Rectal smooth muscle tissue (tissue), 1 donor: Measurements from ENCODE around the gene PSAP.
"Not testable (repeated sequence)": the region's sequence is repeated elsewhere in the genome, so short reads cannot be mapped to it uniquely, and the experiment has no call there.

ENCODE experiments used
- H3K27ac ChIP-seq: one replicate; pipeline ENCODE4 v1.7.0; 2013; ENCODE audit warnings: low read depth, low read length, inconsistent platforms
- H3K27me3 ChIP-seq: one replicate; pipeline ENCODE4 v1.7.0; 2013; ENCODE audit warnings: low read length; ENCODE audit not compliant: control insufficient read depth, insufficient read depth
- H3K36me3 ChIP-seq: one replicate; pipeline ENCODE4 v1.7.0; 2013; ENCODE audit warnings: low read length; ENCODE audit not compliant: control insufficient read depth, insufficient read depth
- H3K4me1 ChIP-seq: one replicate; pipeline ENCODE4 v1.7.0; 2013; ENCODE audit warnings: low read length; ENCODE audit not compliant: control insufficient read depth, insufficient read depth
- H3K4me3 ChIP-seq: one replicate; pipeline ENCODE4 v1.7.0; 2013; ENCODE audit warnings: low read length
- H3K9ac ChIP-seq: one replicate; pipeline ENCODE4 v1.7.0; 2013; ENCODE audit warnings: low read length

PSAP gene

DNA sequence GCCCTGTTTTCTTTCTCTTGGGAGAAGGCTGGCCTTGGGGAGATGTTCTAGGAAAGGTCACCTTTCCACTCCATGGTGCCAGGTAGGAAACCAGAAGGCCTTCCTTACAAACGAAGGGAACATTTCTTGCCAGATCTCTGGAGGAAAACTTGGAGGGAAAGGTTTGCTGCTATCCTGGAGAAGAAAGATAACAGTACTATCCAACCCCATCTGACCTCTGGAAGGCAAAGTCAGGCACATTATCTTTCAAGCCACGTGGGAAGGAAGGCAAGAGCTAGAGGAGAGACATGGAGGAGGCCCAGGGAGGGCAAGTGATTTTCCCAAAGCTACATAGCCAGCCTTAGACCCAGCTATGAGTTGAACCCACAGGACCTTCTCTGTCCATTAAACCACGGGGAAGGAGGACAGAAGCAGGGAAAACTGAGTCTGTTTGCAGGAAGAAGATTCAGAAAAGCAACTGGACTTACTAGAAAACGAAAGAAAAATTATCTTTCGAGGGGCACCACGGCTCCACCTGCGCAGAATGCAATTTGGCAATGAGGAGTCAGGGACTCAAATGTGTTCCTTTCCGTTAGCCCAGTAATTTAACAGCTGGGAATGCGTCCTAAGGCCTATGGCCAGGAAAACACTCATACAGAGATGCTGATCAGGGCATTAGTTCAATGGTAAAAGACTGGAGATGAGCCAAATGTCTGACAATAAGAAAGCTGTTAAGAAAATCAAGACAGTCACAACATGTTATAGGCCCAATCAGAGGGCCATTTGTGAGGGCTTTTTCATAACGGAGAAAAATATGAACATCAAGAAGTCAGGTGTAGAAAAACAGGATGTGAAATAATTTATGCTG lies 32.0 kb upstream of the PSAP start:
- Histone ChIP-seq H3K27ac (no peak overlapping the region), H3K9ac (no peak overlapping the region), H3K36me3 (no peaks in the 10 kb centered on the region), H3K27me3 (no peaks in the 10 kb centered on the region), H3K4me3 (no peak overlapping the region), H3K4me1 (peaks cover 2% of the 10 kb centered on the region)

DNA sequence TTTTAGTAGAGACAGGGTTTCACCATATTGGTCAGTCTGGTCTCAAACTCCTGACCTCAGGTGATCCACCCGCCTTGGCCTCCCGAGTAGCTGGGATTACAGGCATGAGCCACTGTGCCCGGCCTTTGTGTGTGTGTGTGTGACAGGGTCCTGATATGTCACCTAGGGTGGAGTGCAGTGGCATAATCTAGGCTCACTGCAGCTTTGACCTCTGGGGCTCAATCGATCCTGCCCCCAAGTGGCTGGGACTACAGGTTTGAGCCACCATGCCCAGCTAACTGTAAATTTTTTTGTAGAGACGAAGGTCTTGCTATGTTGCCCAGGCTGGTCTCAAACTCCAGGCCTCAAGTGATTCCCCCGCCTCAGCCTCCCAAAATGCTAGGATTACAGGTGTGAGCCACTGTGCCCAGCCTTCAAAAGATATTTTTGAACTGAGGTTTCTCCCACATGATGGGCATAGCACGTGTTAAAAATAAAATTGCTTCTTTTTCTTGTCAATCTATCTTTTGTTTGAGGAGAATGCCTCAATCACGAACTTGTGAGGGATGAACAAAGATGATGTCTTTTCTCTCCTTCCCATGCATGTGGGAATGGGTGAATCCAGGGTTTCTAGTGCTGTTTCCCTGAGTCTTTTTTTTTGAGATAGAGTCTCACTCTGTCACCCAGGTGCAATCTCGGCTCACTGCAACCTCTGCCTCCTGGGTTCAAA lies 30.8 kb upstream of the PSAP start:
- no peak overlapping the region for H3K27ac ChIP-seq
- H3K4me3 ChIP-seq: no peak overlapping the region
- no peaks in the 10 kb centered on the region for H3K27me3 ChIP-seq
- no peaks in the 10 kb centered on the region for H3K4me1 ChIP-seq
- H3K9ac ChIP-seq: no peak overlapping the region
- H3K36me3 ChIP-seq: no peaks in the 10 kb centered on the region

DNA sequence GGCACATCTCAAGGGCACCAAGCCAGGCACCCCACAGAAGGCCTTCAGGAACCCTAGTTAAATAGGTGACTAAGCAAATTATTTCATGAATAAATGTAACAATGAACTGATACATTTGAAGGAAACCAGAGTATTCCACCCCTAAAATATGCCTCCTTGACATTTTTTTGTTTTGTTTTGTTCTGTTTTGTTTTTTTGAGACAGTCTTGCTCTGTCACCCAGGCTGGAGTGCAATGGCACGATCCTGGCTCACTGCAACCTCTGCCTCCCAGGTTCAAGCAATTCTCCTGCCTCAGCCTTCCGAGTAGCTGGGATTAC lies 30.2 kb upstream of the PSAP start:
- not testable (repeated sequence) for H3K4me3 ChIP-seq, H3K4me1 ChIP-seq, H3K36me3 ChIP-seq, H3K27ac ChIP-seq, H3K27me3 ChIP-seq, H3K9ac ChIP-seq

DNA sequence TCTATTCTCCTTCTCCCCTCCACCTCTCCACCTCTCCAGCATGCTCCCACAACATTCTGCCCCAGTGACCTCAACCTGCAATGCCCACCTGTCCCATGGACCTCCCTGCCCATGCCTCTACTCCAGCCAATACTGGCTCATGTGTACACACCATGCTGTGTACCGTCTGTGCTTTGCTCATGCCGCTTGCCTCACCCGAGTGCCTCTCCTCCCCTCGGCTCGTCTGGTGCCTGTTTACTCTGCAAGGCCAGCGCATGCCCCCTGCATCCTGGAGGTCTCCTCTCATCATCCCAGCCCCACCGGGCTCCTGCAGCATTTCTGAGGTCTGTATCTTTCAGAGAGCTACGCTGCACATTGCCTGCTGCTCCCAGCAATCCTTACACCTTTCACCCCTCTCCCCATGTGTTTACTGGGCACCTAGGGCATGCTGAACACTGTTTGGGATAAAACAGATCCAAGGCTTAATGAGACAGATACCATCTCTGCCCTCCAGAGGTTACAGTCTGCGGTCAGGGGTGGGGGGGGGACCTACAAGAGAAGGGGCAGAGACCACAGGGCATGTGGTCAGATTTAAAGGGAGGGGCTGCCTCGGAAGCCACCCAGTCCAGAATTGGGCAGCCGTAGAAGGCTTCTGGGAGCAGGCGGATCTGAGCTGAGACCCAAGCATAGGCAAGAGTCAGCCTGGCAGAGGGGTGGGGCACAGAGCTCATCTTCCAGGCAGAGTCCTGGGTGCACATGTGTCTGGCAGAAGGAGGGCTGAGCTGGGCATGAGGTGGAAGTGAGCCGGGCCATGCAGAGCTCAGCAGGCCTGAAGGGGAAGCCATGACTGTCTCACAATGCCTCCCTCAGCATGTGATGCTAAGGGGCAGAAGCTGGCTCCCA lies 29.6 kb upstream of the PSAP start:
- no peak overlapping the region for H3K27ac ChIP-seq
- no peak overlapping the region for H3K4me3 ChIP-seq
- H3K36me3 ChIP-seq: no peaks in the 10 kb centered on the region
- H3K9ac ChIP-seq: no peak overlapping the region
- no peaks in the 10 kb centered on the region for H3K27me3 ChIP-seq
- H3K4me1 ChIP-seq: no peaks in the 10 kb centered on the region

DNA sequence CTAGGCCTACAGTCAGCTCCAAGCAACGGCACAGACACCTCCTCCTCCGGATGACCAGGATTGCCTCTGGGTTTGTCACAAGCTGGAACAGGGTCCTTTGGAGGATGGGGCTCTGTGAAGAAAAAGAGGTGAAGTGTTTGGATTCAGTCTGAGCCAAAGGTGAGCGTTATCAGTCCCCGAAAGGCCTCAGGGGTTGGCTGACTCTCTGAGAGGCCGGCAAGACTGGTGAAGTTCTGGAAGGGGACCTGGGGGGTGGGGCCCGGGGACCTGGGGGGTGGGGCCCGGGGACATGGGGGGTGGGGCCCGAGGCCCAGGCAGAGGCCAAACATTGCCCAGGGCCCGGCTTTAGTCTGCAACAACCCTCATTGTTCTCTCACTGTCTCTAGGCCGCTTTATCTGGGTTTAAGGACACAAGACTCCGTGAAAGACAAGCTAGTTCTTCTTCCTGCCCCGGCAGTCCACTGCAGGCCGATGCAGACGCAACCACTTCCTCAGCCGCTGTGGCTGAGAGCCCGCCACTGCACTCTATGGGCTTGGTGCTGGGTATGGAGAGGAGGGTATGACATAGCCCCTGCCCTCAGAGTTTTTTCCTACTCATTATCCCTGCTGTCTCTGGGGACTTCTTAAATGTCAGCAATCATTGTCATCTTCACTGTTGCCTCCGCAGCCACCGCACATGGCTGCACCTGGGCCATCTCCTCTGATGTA lies 27.4 kb upstream of the PSAP start:
- Histone ChIP-seq H3K27me3 (no peaks in the 10 kb centered on the region), H3K9ac (no peak overlapping the region), H3K4me3 (no peak overlapping the region), H3K36me3 (no peaks in the 10 kb centered on the region), H3K4me1 (no peaks in the 10 kb centered on the region), H3K27ac (no peak overlapping the region)

DNA sequence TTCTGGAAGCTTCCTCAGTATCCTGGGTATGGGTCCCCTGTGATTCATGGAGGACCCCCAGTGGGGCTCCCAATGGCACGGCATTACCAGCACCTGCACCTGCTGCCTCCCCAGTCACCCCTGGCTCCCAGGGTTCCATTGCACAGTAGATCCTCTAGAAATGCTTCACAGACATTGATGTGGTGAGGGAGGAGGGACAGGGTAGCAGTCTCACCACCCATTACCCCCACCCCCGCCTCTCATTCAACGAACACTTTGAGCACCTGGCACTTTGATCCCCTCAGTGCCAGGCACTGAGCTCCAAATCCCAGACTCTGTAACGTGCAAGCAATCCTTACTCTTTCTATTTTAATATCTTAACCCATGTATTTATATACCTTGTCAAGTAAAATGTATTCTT lies 26.8 kb upstream of the PSAP start:
- H3K27me3 ChIP-seq: no peaks in the 10 kb centered on the region
- H3K4me1 ChIP-seq: no peaks in the 10 kb centered on the region
- H3K27ac ChIP-seq: no peak overlapping the region
- no peak overlapping the region for H3K4me3 ChIP-seq
- H3K36me3 ChIP-seq: no peaks in the 10 kb centered on the region
- H3K9ac ChIP-seq: no peak overlapping the region

DNA sequence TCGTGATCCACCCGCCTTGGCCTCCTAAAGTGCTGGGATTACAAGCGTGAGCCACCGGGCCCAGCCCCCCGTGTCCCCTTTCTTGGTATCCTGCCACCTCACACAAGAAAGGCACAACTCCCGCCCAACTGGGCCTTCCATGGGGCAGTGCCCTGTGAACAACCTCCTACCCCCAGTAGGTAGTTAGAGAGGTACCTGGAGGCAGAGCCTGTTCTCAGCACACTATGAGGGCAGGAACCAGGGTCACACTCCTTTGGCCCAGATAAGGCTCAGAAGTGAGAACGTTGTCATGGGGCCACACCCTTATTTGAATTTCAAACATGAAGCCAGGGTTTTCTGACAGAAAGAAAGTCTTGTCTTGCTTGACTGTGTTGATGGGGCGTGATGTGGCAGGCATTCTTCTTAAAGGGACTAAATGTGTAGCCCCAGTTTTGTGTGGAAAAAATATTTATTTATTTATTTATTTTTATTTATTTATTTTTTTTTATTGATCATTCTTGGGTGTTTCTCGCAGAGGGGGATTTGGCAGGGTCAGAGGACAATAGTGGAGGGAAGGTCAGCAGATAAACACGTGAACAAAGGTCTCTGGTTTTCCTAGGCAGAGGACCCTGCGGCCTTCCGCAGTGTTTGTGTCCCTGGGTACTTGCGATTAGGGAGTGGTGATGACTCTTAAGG lies 23.8 kb upstream of the PSAP start:
- H3K9ac ChIP-seq, H3K27ac ChIP-seq, H3K4me3 ChIP-seq, H3K27me3 ChIP-seq, H3K36me3 ChIP-seq, H3K4me1 ChIP-seq: not testable (repeated sequence)

DNA sequence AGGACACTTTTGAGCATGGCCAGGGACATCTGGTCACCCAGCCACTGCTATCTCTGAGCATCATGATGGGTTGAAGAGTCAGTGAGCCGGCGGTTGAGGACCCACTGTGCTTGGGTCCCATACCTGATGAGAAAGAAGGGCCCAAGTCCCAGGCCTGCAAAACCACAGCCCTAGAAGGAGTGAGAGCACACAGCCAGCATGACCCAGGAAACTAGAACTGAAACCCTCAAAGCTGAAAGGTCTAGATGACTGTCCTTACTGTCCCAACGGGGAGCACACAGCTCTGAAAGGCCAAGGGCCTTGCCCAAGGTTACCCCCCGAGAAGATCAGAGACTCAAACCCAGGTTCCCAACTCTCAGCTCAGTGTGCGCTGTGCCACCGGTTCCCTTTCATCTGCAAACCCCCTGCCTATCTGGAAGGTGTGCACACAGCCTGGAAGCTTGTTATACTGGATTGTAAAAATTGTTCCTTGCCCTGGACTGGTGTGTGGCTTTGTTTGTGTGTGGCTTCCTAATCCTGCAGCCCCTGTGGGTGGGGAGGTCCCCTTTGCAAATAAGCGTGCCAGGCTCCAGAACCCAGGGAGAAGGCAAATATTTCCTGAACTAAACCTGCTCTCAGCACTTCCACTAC lies 22.6 kb upstream of the PSAP start:
- H3K36me3 ChIP-seq: no peaks in the 10 kb centered on the region
- no peak overlapping the region for H3K27ac ChIP-seq
- H3K9ac ChIP-seq: no peak overlapping the region
- peaks cover 4% of the 10 kb centered on the region for H3K4me1 ChIP-seq
- no peak overlapping the region for H3K4me3 ChIP-seq
- H3K27me3 ChIP-seq: no peaks in the 10 kb centered on the region

DNA sequence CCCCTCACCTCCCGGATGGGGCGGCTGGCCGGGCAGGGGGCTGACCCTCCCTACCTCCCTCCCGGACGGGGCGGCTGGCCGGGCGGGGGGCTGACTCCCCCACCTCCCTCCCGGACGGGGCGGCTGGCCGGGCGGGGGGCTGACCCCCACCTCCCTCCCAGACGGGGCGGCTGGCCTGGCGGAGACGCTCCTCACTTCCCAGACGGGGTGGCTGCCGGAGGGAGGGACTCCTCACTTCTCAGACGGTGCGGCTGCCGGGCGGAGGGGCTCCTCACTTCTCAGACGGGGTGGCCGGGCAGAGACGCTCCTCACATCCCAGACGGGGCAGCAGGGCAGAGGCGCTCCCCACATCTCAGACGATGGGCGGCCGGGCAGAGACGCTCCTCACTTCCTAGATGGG lies 18.6 kb upstream of the PSAP start:
- H3K27ac ChIP-seq, H3K36me3 ChIP-seq, H3K9ac ChIP-seq, H3K27me3 ChIP-seq, H3K4me1 ChIP-seq, H3K4me3 ChIP-seq: not testable (repeated sequence)

DNA sequence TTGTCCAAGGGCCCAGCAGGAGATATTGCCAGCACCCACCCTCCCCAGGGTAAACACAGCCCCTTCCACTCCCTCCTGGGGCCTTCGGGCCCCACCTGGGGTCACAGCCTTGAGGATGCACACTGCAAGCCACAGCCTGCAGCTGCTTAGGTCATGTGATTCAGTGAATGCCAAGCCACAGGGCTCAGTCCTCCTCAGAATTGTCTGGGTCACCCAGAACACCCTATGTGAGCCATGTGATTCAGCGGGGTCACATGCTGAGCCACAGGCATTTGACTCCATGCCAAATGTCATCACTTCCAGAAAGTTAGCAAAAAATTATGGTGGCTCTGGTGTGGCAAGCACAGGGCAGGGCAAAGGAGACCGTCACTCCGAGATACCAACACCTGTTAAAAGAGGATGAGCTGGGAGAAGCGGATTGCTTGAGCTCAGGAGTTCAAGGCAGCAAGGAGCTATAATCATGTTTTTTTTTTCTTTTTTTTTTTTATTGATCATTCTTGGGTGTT lies 17.2 kb upstream of the PSAP start:
- Histone ChIP-seq H3K27ac (no peak overlapping the region), H3K4me3 (no peak overlapping the region), H3K4me1 (peaks cover 4% of the 10 kb centered on the region), H3K9ac (no peak overlapping the region), H3K36me3 (no peaks in the 10 kb centered on the region), H3K27me3 (no peaks in the 10 kb centered on the region)

DNA sequence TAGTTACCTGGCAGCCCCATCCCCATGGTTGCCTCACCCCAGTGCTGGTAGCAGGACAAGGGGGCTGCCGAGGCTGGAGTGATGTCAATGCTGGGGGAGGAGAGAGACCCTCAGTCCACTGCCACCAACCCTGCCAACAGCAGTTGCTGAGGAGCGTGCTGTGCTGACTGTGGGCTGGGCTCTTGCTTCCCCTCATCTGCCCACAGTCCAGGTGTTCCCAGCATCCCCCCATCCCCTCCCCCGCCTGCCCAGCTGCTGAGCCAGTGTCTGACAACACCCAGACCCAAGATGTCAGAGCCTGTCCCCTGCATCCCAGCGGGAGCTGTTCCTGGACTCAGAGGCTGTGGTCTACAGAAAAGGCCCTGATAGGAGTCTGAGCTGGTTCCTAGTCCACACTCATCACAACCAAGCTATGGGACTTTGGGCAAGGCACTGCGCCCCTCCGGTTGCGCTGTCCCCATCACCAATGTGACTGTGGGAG lies 14.6 kb upstream of the PSAP start:
- Histone ChIP-seq H3K4me1 (peaks cover 5% of the 10 kb centered on the region), H3K27me3 (no peaks in the 10 kb centered on the region), H3K4me3 (no peak overlapping the region), H3K27ac (no peak overlapping the region), H3K9ac (no peak overlapping the region), H3K36me3 (no peaks in the 10 kb centered on the region)
